GM12872 (cell line): ENCODE measurements around the gene FLAD1.

ENCODE experiments used
- TF ChIP-seq, protein P1 (sequence below): IDR thresholded peaks from 3 replicates; pipeline ENCODE4 v1.5.1; 2011; ENCODE audit warnings: low read depth, mild to moderate bottlenecking, low read length, moderate library complexity; ENCODE audit not compliant: insufficient read depth

Gene FLAD1

DNA sequence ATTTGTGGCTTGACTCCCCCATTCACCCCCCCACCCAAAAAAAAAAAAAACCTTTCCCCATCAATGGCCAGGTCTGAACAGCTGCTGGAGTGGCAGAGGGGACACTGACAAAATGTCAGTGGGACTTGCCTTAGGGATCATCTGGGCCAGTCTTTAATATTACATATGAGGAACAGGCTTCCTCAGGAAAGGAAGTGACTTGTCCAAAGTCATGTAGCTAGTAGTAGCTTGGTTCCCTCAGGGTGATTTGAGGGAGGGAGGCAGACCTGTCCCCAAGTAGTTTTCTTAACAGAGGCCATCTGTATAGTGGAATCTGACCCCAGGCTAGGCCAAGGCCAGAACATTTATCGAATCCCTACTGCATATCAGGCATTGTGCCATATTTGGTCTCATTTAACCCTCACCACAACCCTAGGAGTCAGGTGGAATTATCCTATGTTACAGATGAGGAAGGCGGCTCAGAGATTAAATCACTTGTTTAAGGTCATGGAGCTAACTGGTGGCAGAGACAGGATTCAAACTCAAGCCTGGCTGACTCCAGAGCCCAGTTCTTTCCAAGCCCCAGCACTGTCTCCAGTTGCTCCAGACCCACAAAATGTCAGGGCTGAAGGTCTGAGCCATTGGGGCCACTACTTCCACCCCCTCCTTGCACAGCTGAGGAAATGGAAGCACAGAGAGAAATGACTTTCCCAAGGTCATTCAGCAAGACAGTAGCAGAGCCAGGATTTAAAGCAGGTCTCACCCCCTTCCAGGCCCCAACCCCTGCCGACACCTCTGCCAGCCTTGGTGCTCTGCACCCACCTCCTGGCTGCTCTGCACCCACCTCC, 29.8 kb downstream of the FLAD1 start:
- TF ChIP-seq, protein P1, sequence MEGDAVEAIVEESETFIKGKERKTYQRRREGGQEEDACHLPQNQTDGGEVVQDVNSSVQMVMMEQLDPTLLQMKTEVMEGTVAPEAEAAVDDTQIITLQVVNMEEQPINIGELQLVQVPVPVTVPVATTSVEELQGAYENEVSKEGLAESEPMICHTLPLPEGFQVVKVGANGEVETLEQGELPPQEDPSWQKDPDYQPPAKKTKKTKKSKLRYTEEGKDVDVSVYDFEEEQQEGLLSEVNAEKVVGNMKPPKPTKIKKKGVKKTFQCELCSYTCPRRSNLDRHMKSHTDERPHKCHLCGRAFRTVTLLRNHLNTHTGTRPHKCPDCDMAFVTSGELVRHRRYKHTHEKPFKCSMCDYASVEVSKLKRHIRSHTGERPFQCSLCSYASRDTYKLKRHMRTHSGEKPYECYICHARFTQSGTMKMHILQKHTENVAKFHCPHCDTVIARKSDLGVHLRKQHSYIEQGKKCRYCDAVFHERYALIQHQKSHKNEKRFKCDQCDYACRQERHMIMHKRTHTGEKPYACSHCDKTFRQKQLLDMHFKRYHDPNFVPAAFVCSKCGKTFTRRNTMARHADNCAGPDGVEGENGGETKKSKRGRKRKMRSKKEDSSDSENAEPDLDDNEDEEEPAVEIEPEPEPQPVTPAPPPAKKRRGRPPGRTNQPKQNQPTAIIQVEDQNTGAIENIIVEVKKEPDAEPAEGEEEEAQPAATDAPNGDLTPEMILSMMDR: no peak

DNA sequence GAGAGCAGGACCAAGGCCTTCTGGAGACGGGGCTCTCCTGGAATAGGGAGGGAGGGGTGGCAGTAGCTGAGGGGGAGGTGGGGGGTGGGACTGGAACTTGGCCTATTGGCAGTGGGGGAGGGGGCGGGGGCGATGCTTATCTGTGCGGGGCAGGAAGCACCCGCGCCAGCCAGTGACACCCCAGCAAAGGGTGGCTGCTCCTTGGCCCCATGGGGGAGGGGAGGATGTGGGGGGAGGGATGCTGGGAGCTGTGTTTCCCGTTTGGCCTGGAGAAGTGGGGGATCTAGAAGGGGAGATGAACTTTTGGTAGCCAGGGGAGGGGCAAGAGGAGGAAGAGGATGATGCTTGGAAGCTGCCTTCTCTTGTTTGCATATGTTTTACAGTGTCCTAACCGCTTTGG, 30.5 kb downstream of the FLAD1 start:
- TF ChIP-seq, protein P1: no peak

DNA sequence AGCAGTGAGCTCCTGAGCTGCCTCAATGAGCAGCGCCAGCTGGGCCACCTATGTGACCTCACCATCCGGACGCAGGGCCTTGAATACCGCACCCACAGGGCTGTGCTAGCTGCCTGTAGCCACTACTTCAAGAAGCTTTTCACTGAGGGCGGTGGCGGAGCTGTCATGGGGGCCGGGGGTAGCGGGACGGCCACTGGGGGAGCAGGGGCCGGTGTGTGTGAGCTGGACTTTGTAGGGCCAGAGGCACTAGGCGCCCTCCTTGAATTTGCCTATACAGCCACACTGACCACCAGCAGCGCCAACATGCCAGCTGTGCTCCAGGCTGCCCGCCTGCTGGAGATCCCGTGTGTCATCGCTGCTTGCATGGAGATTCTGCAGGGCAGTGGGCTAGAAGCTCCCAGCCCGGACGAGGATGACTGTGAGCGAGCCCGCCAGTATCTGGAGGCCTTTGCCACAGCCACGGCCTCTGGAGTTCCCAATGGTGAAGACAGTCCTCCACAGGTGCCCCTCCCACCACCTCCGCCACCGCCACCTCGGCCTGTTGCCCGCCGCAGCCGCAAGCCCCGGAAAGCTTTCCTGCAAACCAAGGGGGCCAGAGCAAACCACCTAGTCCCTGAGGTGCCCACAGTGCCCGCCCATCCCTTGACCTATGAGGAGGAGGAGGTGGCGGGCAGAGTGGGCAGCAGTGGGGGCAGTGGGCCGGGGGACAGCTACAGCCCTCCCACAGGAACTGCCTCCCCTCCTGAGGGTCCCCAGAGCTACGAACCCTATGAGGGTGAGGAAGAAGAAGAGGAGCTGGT, 31.8 kb downstream of the FLAD1 start:
- TF ChIP-seq, protein P1: no peak

DNA sequence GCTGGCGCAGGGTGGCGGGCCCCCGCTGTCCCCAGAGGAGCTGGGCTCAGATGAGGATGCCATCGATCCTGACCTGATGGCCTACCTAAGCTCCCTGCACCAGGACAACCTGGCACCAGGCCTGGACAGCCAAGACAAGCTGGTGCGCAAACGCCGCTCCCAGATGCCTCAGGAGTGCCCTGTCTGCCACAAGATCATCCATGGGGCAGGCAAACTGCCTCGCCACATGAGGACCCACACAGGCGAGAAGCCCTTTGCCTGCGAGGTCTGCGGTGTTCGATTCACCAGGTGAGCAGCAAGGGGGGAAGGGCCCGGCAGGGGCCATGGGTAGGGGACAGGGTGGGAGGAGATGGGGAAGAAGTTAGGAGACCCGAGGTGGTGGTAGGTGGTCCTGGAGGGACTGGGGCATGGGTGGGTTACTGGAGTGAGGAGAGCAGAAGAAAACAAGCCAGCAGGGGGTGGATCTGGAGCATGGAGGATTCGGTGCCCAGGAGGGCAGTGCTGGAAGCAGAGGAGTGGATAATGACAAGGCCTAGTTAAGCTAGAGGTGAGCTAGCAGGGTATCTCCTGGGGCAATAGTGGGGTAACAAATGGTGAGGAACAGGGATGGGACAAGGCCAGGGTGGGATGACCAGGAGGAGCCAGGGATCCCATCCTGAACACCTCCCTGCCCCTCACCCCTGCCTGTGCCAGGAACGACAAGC, 32.5 kb downstream of the FLAD1 start:
- TF ChIP-seq, protein P1: no peak

DNA sequence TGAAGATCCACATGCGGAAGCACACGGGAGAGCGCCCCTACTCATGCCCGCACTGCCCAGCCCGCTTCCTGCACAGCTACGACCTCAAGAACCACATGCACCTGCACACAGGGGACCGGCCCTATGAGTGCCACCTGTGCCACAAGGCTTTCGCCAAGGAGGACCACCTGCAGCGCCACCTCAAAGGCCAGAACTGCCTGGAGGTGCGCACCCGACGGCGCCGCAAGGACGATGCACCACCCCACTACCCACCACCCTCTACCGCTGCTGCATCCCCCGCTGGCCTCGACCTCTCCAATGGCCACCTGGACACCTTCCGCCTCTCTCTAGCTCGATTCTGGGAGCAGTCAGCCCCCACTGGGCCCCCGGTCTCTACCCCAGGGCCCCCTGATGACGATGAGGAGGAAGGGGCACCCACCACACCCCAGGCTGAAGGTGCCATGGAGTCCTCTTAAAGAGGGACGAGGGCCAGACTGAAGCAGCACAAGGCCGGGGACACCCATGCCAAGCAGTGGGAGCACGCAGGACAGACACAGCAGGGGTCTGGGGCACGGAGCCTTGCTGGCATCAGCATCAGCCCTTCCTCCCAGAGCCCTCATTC, 33.2 kb downstream of the FLAD1 start:
- TF ChIP-seq, protein P1: no peak

DNA sequence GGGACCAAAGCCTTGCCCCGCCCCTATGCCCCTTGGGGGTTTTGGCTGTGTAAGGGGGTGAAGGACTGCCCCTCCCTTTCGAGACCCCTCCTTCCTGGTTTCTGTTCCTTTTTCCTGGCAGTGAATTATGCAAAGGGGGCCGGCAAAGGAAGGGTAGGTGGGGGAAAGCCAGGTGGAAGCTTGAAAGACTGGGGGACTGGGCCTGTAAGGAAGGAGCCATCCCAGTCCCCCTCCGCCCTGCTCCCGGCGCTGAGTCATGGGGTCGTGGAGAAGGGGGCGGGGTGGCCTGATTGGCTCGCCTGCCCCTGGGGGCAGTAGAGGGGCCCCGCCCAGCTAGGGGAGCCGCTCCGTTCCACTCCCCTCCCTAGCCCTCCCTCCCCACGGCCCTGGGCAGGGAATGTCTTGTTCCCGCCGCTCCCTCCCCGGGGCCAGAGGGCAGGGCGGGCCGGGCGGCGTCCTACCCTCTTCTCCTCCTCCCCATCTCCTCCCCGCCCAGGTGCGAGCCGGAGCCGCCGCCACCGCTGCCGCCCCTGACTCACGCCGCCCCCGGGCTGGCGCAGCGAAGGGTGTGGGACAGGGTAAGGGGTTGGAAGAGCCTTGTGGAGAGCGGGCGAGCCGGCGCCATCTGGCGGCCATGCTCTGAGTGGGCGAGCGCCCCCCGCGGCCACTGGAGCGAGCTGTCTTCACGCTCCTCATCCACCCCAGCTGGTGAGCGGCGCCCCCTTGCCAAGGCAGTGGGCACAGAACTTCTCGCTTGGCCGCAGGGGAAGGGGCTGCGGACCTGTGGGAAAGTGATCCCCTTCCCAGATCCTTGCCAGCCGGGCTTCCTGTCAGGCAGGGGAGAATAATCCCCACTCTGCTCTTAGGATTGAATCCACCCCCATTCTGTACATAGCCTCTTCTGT, 34.1 kb downstream of the FLAD1 start:
- TF ChIP-seq, protein P1: peak; percentile 100
